Prostate gland (tissue), 2 donors: ENCODE data around the gene NAP1L4.

Experiments used
- POLR2AphosphoS5 ChIP-seq: sonication (generic); formaldehyde crosslinking; IDR thresholded peaks from one replicate; pipeline ENCODE4 v1.6.1; 2017; ENCODE audit warnings: antibody characterized with exemption
- TF ChIP-seq, protein P1 (sequence below), 4 experiments: fragments of 200-600 bp in 2 of 4; fragments of 450-650 bp in 2 of 4; sonication (generic) in 2 of 4; IDR thresholded peaks; 1 replicate in 3 of 4; 2 replicates in 1 of 4; pipeline ENCODE4 v1.5.1; 2016 to 2019; ENCODE audit warnings: antibody characterized with exemption in 4 of 4, mild to moderate bottlenecking in 2 of 4, moderate library complexity in 2 of 4

- TF ChIP-seq, protein P1, sequence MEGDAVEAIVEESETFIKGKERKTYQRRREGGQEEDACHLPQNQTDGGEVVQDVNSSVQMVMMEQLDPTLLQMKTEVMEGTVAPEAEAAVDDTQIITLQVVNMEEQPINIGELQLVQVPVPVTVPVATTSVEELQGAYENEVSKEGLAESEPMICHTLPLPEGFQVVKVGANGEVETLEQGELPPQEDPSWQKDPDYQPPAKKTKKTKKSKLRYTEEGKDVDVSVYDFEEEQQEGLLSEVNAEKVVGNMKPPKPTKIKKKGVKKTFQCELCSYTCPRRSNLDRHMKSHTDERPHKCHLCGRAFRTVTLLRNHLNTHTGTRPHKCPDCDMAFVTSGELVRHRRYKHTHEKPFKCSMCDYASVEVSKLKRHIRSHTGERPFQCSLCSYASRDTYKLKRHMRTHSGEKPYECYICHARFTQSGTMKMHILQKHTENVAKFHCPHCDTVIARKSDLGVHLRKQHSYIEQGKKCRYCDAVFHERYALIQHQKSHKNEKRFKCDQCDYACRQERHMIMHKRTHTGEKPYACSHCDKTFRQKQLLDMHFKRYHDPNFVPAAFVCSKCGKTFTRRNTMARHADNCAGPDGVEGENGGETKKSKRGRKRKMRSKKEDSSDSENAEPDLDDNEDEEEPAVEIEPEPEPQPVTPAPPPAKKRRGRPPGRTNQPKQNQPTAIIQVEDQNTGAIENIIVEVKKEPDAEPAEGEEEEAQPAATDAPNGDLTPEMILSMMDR (IDR thresholded peaks at IDR 0.05) = no peak
- no peak for TF ChIP-seq POLR2AphosphoS5
These were observed 15.4 kb upstream of the NAP1L4 start for GRCh38 chr11:3007404-3008010.
